HG03457 (cell line): Measurements from ENCODE around the gene RFLNA.
"Not testable (repeated sequence)": the region's sequence is repeated elsewhere in the genome, so short reads cannot be mapped to it uniquely, and the experiment has no call there.

Experiments used
- ATAC-seq: cut with Tn5 transposase; IDR thresholded peaks from one replicate; pipeline ENCODE4 v1.9.1; 2021; ENCODE audit warnings: moderate number of reproducible peaks; ENCODE audit not compliant: unreplicated experiment

Gene RFLNA

GRCh38 chr12:124282287-124282686 lies 12.6 kb upstream of the RFLNA start:
- no peak for ATAC-seq

- no peak for ATAC-seq
Measured at GRCh38 chr12:124283326-124283725, 11.6 kb upstream of the RFLNA start.

GRCh38 chr12:124284368-124284767 lies 10.5 kb upstream of the RFLNA start:
- ATAC-seq = no peak

GRCh38 chr12:124286414-124286813 lies 8.5 kb upstream of the RFLNA start:
- ATAC-seq = no peak

GRCh38 chr12:124286971-124287370 lies 7.9 kb upstream of the RFLNA start:
- ATAC-seq = no peak

GRCh38 chr12:124289634-124290600 lies 5.0 kb upstream of the RFLNA start:
- no peak for ATAC-seq

- no peak for ATAC-seq
Measured at GRCh38 chr12:124292385-124292784, 2.5 kb upstream of the RFLNA start.

GRCh38 chr12:124293286-124294003 lies 1.4 kb upstream of the RFLNA start:
- ATAC-seq = no peak

- no peak for ATAC-seq
Measured at GRCh38 chr12:124295431-124296058, 652 bp downstream of the RFLNA start.

GRCh38 chr12:124296295-124296915 lies 1.5 kb downstream of the RFLNA start:
- ATAC-seq = no peak

GRCh38 chr12:124296916-124297351 lies 2.0 kb downstream of the RFLNA start:
- no peak for ATAC-seq

GRCh38 chr12:124297389-124297788 lies 2.5 kb downstream of the RFLNA start:
- ATAC-seq = no peak

- ATAC-seq = no peak
Measured at GRCh38 chr12:124297856-124298255, 3.0 kb downstream of the RFLNA start.

GRCh38 chr12:124298685-124299410 lies 4.0 kb downstream of the RFLNA start:
- ATAC-seq = no peak

GRCh38 chr12:124299628-124300388 lies 4.9 kb downstream of the RFLNA start:
- no peak for ATAC-seq

GRCh38 chr12:124300657-124301056 lies 5.8 kb downstream of the RFLNA start:
- not testable (repeated sequence) for ATAC-seq

- ATAC-seq = no peak
Measured at GRCh38 chr12:124301084-124301654, 6.3 kb downstream of the RFLNA start.

GRCh38 chr12:124302241-124302806 lies 7.4 kb downstream of the RFLNA start:
- no peak for ATAC-seq
